Glutamatergic neuron (in vitro differentiated cells): ENCODE results near the gene EIF2B5. TPM values are rescaled to one million over a fixed set of nuclear protein-coding genes. Genes with fewer than 3 reads are reported as not detected.
"Not testable (repeated sequence)": the region's sequence is repeated elsewhere in the genome, so short reads cannot be mapped to it uniquely, and the experiment has no call there.

Source experiments
- DNase-seq: peaks from one replicate; pipeline ENCODE4 v3.0.0; 2022
- H3K27ac Mint-ChIP-seq: one replicate; pipeline ENCODE4 v1.8.0; 2020; ENCODE audit warnings: mild to moderate bottlenecking, mixed read lengths, inconsistent platforms; ENCODE audit not compliant: unreplicated experiment
- H3K27me3 Mint-ChIP-seq: one replicate; pipeline ENCODE4 v1.8.0; 2020; ENCODE audit warnings: mild to moderate bottlenecking, moderate library complexity, mixed read lengths, inconsistent platforms; ENCODE audit not compliant: unreplicated experiment
- H3K36me3 Mint-ChIP-seq: one replicate; pipeline ENCODE4 v1.8.0; 2020; ENCODE audit warnings: mild to moderate bottlenecking, mixed read lengths, inconsistent platforms; ENCODE audit not compliant: unreplicated experiment
- H3K4me1 Mint-ChIP-seq: one replicate; pipeline ENCODE4 v1.8.0; 2020; ENCODE audit warnings: mild to moderate bottlenecking, low read depth, mixed read lengths, inconsistent platforms; ENCODE audit not compliant: unreplicated experiment
- H3K4me3 Mint-ChIP-seq: one replicate; pipeline ENCODE4 v1.8.0; 2020; ENCODE audit warnings: mild to moderate bottlenecking, mixed read lengths, inconsistent platforms; ENCODE audit not compliant: unreplicated experiment
- H3K9me3 Mint-ChIP-seq: one replicate; pipeline ENCODE4 v1.8.0; 2020; ENCODE audit warnings: mild to moderate bottlenecking, moderate library complexity, mixed read lengths, inconsistent platforms; ENCODE audit not compliant: unreplicated experiment
- CTCF ChIP-seq: fragments of 200-600 bp; sonication (generic); IDR thresholded peaks from one replicate; pipeline ENCODE4 v1.5.0; 2021; ENCODE audit not compliant: partially characterized antibody, unreplicated experiment
- total RNA-seq: library from RNA; stranded (reverse); fragmentation: NEBNext Ultra II Directional; extraction: Animal tissue kit (Norgen Biotek cat#: 25700); gene quantifications from one replicate; pipeline ENCODE4 v1.2.1, GENCODE V29; 2021; ENCODE audit not compliant: unreplicated experiment

The EIF2B5 gene
- total RNA-seq, 1 donor from 2014 or later: 41.6 TPM

GRCh38 chr3:184158404-184158803 is 23.2 kb downstream of the EIF2B5 start:
- Mint-ChIP-seq H3K4me3 (peak overlapping the region; percentile 100), H3K27ac (peak overlapping the region; percentile 73), H3K27me3 (peaks cover 4% of the 10 kb centered on the region), H3K36me3 (no peaks in the 10 kb centered on the region), H3K4me1 (peaks cover 21% of the 10 kb centered on the region), H3K9me3 (peaks cover 12% of the 10 kb centered on the region)
- DNase-seq: no peak
- no peak for TF ChIP-seq CTCF

GRCh38 chr3:184160456-184160855 is 25.3 kb downstream of the EIF2B5 start:
- DNase-seq: no peak
- Mint-ChIP-seq H3K4me3 (peak overlapping the region; percentile 17), H3K4me1 (peaks cover 17% of the 10 kb centered on the region), H3K27ac (peak overlapping the region; percentile 59), H3K36me3 (no peaks in the 10 kb centered on the region), H3K9me3 (peaks cover 12% of the 10 kb centered on the region), H3K27me3 (peaks cover 4% of the 10 kb centered on the region)
- TF ChIP-seq CTCF: no peak

- H3K36me3 Mint-ChIP-seq, H3K4me3 Mint-ChIP-seq: not testable (repeated sequence)
Observed at GRCh38 chr3:184162571-184163070, 27.5 kb downstream of the EIF2B5 start.

GRCh38 chr3:184164648-184165330 is 29.6 kb downstream of the EIF2B5 start:
- TF ChIP-seq CTCF: no peak
- H3K4me3 Mint-ChIP-seq: no peak overlapping the region
- H3K9me3 Mint-ChIP-seq: no peaks in the 10 kb centered on the region
- peaks cover 7% of the 10 kb centered on the region for H3K4me1 Mint-ChIP-seq
- no peaks in the 10 kb centered on the region for H3K36me3 Mint-ChIP-seq
- no peak overlapping the region for H3K27ac Mint-ChIP-seq
- DNase-seq: no peak
- no peaks in the 10 kb centered on the region for H3K27me3 Mint-ChIP-seq

More at GRCh38 chr3:184162571-184163070, 27.5 kb downstream of the EIF2B5 start:
- H3K27ac Mint-ChIP-seq, H3K9me3 Mint-ChIP-seq, H3K27me3 Mint-ChIP-seq, DNase-seq: not testable (repeated sequence)
- peaks cover 15% of the 10 kb centered on the region for H3K4me1 Mint-ChIP-seq

- no peaks in the 10 kb centered on the region for H3K9me3 Mint-ChIP-seq
- H3K4me3 Mint-ChIP-seq: no peak overlapping the region
- no peak for TF ChIP-seq CTCF
Observed at GRCh38 chr3:184165543-184165942, 30.4 kb downstream of the EIF2B5 start.

More at GRCh38 chr3:184165543-184165942, 30.4 kb downstream of the EIF2B5 start:
- no peak for DNase-seq
- no peaks in the 10 kb centered on the region for H3K36me3 Mint-ChIP-seq
- no peaks in the 10 kb centered on the region for H3K27me3 Mint-ChIP-seq
- H3K4me1 Mint-ChIP-seq: peaks cover 2% of the 10 kb centered on the region
- no peak overlapping the region for H3K27ac Mint-ChIP-seq
